HFF-Myc (cell line): ENCODE measurements around the gene DRICH1.
"Not testable (repeated sequence)": the region's sequence is repeated elsewhere in the genome, so short reads cannot be mapped to it uniquely, and the experiment has no call there.

Experiments
- DNase-seq: peaks from one replicate; pipeline ENCODE4 v3.0.0-alpha.2; 2011; ENCODE audit warnings: low read depth; ENCODE audit errors: extremely low read depth
- H3K4me3 ChIP-seq: replicated peaks from 2 replicates; pipeline ENCODE4 v1.5.1; 2011; ENCODE audit warnings: low read depth, mild to moderate bottlenecking, control low read depth, low read length
- CTCF ChIP-seq: IDR thresholded peaks from 2 replicates; pipeline ENCODE4 v1.5.1; 2012; ENCODE audit warnings: mild to moderate bottlenecking, low read depth, low read length, control low read depth; ENCODE audit errors: missing control alignments

DRICH1 gene

GRCh38 chr22:23632178-23632577 lies at the start of gene DRICH1:
Gene DRICH1, minus strand, starts transcription at chr22:23632321. Its CDS starts 298 bp downstream, at chr22:23632023.
- no peak within 1 kb of the TSS for H3K4me3 ChIP-seq
- TF ChIP-seq CTCF = no peak
- DNase-seq = no peak

GRCh38 chr22:23681026-23681809 lies 49.1 kb upstream of the DRICH1 start:
- no peak for DNase-seq
- TF ChIP-seq CTCF = no peak
- H3K4me3 ChIP-seq = no peak overlapping the region

- TF ChIP-seq CTCF = no peak
- no peak overlapping the region for H3K4me3 ChIP-seq
- DNase-seq = no peak
These were observed 46.0 kb upstream of the DRICH1 start for GRCh38 chr22:23678133-23678532.

GRCh38 chr22:23677701-23677995 lies 45.5 kb upstream of the DRICH1 start:
- DNase-seq = no peak
- no peak for TF ChIP-seq CTCF
- H3K4me3 ChIP-seq = no peak overlapping the region

- DNase-seq, H3K4me3 ChIP-seq: not testable (repeated sequence)
These were observed 45.0 kb upstream of the DRICH1 start for GRCh38 chr22:23676841-23677700.

GRCh38 chr22:23675502-23676415 lies 43.6 kb upstream of the DRICH1 start:
- no peak for DNase-seq
- no peak overlapping the region for H3K4me3 ChIP-seq
- TF ChIP-seq CTCF = no peak

GRCh38 chr22:23674886-23675501 lies 42.9 kb upstream of the DRICH1 start:
- not testable (repeated sequence) for H3K4me3 ChIP-seq, DNase-seq
